ENCODE measurements around the gene WDR6. TPM values are rescaled to one million over a fixed set of nuclear protein-coding genes. Genes with fewer than 3 reads are reported as not detected.
A peak's percentile ranks its signal among the peaks of the same experiment; 100 is the strongest.

The WDR6 gene
- total RNA-seq, 1 donor from 2014 or later: 54.3 TPM

GRCh38 chr3:49020330-49021212 is 13.4 kb downstream of the WDR6 start:
- no peaks in the 10 kb centered on the region for H3K27me3 ChIP-seq (ENCODE audit: control insufficient read depth in 3 of 3, insufficient read depth in 3 of 3, low read length in 3 of 3)
- H3K9me3 ChIP-seq (ENCODE audit: control insufficient read depth in 3 of 3, low read length in 3 of 3): no peaks in the 10 kb centered on the region
- H3K4me1 ChIP-seq (ENCODE audit: control insufficient read depth in 3 of 3, insufficient read depth in 3 of 3, low read length in 3 of 3): peaks cover 45 to 63% (median 54%) of the 10 kb centered on the region in 3 donors
- H3K9ac ChIP-seq (ENCODE audit: low read depth in 1 of 3, low read length in 3 of 3): peak overlapping the region; percentile 86 to 99 (median 99)
- H3K27ac ChIP-seq (ENCODE audit: low read depth, low read length): peak overlapping the region; percentile 99
- H3K4me3 ChIP-seq (ENCODE audit: low read length in 3 of 3): peak overlapping the region; percentile 81 to 99 (median 98)
- H3K36me3 ChIP-seq (ENCODE audit: control insufficient read depth in 3 of 3, insufficient read depth in 3 of 3, low read length in 3 of 3): peaks cover 38 to 45% (median 38%) of the 10 kb centered on the region in 3 donors

DNA sequence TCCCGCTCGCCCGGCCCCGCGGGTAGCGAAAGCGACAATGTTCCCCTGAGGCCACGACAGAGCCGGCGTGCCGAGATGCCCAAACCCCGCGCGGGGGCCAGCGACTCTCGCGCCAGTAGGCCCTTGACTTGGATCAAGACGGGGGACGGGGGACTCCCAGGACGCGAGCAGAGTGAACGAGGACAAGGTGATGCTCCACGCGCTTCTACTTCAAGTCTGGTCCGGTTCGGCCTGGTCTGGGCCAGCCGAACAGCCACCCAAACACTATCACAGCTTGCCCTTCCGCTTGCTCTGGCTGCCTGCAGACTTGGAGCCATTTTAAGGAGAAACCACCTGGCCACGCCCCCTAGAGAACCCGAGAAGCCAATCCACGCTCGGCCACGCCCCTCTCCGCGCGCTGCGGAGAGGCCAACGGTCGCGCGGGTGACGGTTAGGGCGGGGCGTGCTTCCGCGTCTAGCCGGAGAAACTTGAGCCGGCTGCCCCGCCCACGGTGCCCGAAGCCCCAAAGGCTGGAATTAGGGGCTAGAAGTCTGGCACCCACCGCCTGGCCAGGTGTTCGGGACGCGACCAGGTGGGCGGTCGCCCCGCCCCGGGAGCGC is 14.1 kb downstream of the WDR6 start:
- peaks cover 46 to 70% (median 60%) of the 10 kb centered on the region in 3 donors for H3K4me1 ChIP-seq (ENCODE audit: control insufficient read depth in 3 of 3, insufficient read depth in 3 of 3, low read length in 3 of 3)

DNA sequence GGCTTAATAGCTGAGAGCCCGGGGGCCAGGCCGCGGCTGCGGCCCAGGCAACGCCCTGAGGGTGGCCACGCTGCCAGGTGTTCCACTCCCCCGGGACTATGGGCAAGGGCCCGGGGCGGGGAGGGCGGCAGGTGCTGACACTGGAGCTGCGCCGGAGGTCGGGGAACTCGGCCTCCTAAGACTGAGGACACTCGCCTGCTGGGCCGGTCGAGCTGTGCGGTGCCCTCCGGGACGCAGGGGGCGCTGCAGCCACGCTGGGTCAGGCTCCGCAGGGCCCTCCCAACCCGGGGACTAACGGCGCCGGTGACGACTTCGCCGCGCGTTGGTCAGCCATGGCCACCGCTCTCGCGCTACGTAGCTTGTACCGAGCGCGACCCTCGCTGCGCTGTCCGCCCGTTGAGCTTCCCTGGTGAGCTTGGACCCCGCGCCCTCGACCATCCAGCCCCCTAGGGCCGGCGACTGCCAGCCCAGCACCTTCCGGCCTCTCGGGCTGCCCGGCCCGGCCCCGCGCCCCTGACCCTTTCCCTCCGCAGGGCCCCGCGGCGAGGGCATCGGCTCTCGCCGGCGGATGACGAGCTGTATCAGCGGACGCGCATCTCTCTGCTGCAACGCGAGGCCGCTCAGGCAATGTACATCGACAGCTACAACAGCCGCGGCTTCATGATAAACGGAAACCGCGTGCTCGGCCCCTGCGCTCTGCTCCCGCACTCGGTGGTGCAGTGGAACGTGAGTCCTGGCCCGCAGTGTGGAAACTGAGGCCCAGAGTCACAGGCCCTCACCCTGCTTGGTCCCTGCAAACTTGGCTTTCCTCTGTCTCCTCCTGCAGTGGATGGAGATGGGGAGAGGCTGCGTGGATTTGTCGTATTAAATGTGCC is 14.9 kb downstream of the WDR6 start, which contains the start of gene NDUFAF3:
Gene NDUFAF3 (plus strand): TSS at position 309 of the 875 bp plus-strand sequence. CDS start 24 bp downstream, at position 333.
- peaks cover 45 to 77% (median 60%) of the 10 kb centered on the region in 3 donors for H3K4me1 ChIP-seq (ENCODE audit: control insufficient read depth in 3 of 3, insufficient read depth in 3 of 3, low read length in 3 of 3)
- H3K9me3 ChIP-seq (ENCODE audit: control insufficient read depth in 3 of 3, low read length in 3 of 3): no peaks in the 10 kb centered on the region
- no peaks in the 10 kb centered on the region for H3K27me3 ChIP-seq (ENCODE audit: control insufficient read depth in 3 of 3, insufficient read depth in 3 of 3, low read length in 3 of 3)
- peak within 1 kb of the TSS; percentile 99 for H3K27ac ChIP-seq (ENCODE audit: low read depth, low read length)
- peak within 1 kb of the TSS; percentile 98 to 99 (median 98) for H3K4me3 ChIP-seq (ENCODE audit: low read length in 3 of 3)
- H3K36me3 ChIP-seq (ENCODE audit: control insufficient read depth in 3 of 3, insufficient read depth in 3 of 3, low read length in 3 of 3): peaks cover 34 to 46% (median 42%) of the 10 kb centered on the region in 3 donors
- peak within 1 kb of the TSS; percentile 97 to 99 (median 99) for H3K9ac ChIP-seq (ENCODE audit: low read depth in 1 of 3, low read length in 3 of 3)

More for the DNA sequence above, 14.1 kb downstream of the WDR6 start:
- Histone ChIP-seq H3K9me3 (ENCODE audit: control insufficient read depth in 3 of 3, low read length in 3 of 3) (no peaks in the 10 kb centered on the region), H3K36me3 (ENCODE audit: control insufficient read depth in 3 of 3, insufficient read depth in 3 of 3, low read length in 3 of 3) (peaks cover 36 to 44% (median 38%) of the 10 kb centered on the region in 3 donors), H3K4me3 (ENCODE audit: low read length in 3 of 3) (peak overlapping the region; percentile 98 to 99 (median 98)), H3K27ac (ENCODE audit: low read depth, low read length) (peak overlapping the region; percentile 99), H3K27me3 (ENCODE audit: control insufficient read depth in 3 of 3, insufficient read depth in 3 of 3, low read length in 3 of 3) (no peaks in the 10 kb centered on the region), H3K9ac (ENCODE audit: low read depth in 1 of 3, low read length in 3 of 3) (peak overlapping the region; percentile 97 to 99 (median 99))

GRCh38 chr3:49022688-49023171 is 15.5 kb downstream of the WDR6 start:
- Histone ChIP-seq H3K9me3 (ENCODE audit: control insufficient read depth in 3 of 3, low read length in 3 of 3) (no peaks in the 10 kb centered on the region), H3K4me1 (ENCODE audit: control insufficient read depth in 3 of 3, insufficient read depth in 3 of 3, low read length in 3 of 3) (peaks cover 38 to 77% (median 53%) of the 10 kb centered on the region in 3 donors), H3K4me3 (ENCODE audit: low read length in 3 of 3) (peak overlapping the region; percentile 98 to 99 (median 98)), H3K36me3 (ENCODE audit: control insufficient read depth in 3 of 3, insufficient read depth in 3 of 3, low read length in 3 of 3) (peaks cover 41 to 48% (median 46%) of the 10 kb centered on the region in 3 donors), H3K9ac (ENCODE audit: low read depth in 1 of 3, low read length in 3 of 3) (peak overlapping the region; percentile 97 to 99 (median 99)), H3K27me3 (ENCODE audit: control insufficient read depth in 3 of 3, insufficient read depth in 3 of 3, low read length in 3 of 3) (no peaks in the 10 kb centered on the region), H3K27ac (ENCODE audit: low read depth, low read length) (peak overlapping the region; percentile 99)

DNA sequence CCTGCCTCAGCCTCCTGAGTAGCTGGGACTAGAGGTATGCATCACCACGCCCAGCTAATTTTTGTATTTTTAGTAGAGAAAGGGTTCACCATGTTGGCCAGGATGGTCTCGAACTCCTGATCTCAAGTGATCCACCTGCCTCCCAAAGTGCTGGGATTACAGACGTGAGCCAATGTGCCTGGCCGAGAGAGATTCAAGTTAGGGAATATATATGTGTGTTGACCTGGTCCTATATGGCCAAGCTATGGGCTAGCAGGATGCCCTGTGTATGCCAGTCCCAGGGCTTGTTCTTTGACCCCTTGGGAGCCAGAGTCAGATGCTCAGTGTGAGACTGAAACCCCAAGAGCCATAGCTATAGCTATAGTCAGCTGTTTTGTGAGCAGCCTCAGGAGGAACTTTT is 16.6 kb downstream of the WDR6 start:
- Histone ChIP-seq H3K4me1 (ENCODE audit: control insufficient read depth in 3 of 3, insufficient read depth in 3 of 3, low read length in 3 of 3) (peaks cover 42 to 83% (median 57%) of the 10 kb centered on the region in 3 donors), H3K9ac (ENCODE audit: low read depth in 1 of 3, low read length in 3 of 3) (no peak overlapping the region), H3K27ac (ENCODE audit: low read depth, low read length) (no peak overlapping the region), H3K36me3 (ENCODE audit: control insufficient read depth in 3 of 3, insufficient read depth in 3 of 3, low read length in 3 of 3) (peaks cover 42 to 51% (median 46%) of the 10 kb centered on the region in 3 donors), H3K9me3 (ENCODE audit: control insufficient read depth in 3 of 3, low read length in 3 of 3) (no peaks in the 10 kb centered on the region), H3K4me3 (ENCODE audit: low read length in 3 of 3) (no peak overlapping the region), H3K27me3 (ENCODE audit: control insufficient read depth in 3 of 3, insufficient read depth in 3 of 3, low read length in 3 of 3) (no peaks in the 10 kb centered on the region)

- H3K9ac ChIP-seq (ENCODE audit: low read depth in 1 of 3, low read length in 3 of 3): no peak overlapping the region
- no peak overlapping the region for H3K27ac ChIP-seq (ENCODE audit: low read depth, low read length)
- no peaks in the 10 kb centered on the region for H3K9me3 ChIP-seq (ENCODE audit: control insufficient read depth in 3 of 3, low read length in 3 of 3)
- no peak overlapping the region for H3K4me3 ChIP-seq (ENCODE audit: low read length in 3 of 3)
- H3K36me3 ChIP-seq (ENCODE audit: control insufficient read depth in 3 of 3, insufficient read depth in 3 of 3, low read length in 3 of 3): peaks cover 42 to 51% (median 46%) of the 10 kb centered on the region in 3 donors
- no peaks in the 10 kb centered on the region for H3K27me3 ChIP-seq (ENCODE audit: control insufficient read depth in 3 of 3, insufficient read depth in 3 of 3, low read length in 3 of 3)
- peaks cover 47 to 87% (median 57%) of the 10 kb centered on the region in 3 donors for H3K4me1 ChIP-seq (ENCODE audit: control insufficient read depth in 3 of 3, insufficient read depth in 3 of 3, low read length in 3 of 3)
These were observed 17.3 kb downstream of the WDR6 start for GRCh38 chr3:49024449-49024848.

- no peak overlapping the region for H3K4me3 ChIP-seq (ENCODE audit: low read length in 3 of 3)
- peaks cover 41 to 83% (median 51%) of the 10 kb centered on the region in 3 donors for H3K4me1 ChIP-seq (ENCODE audit: control insufficient read depth in 3 of 3, insufficient read depth in 3 of 3, low read length in 3 of 3)
These were observed 18.0 kb downstream of the WDR6 start for GRCh38 chr3:49025005-49025792.

DNA sequence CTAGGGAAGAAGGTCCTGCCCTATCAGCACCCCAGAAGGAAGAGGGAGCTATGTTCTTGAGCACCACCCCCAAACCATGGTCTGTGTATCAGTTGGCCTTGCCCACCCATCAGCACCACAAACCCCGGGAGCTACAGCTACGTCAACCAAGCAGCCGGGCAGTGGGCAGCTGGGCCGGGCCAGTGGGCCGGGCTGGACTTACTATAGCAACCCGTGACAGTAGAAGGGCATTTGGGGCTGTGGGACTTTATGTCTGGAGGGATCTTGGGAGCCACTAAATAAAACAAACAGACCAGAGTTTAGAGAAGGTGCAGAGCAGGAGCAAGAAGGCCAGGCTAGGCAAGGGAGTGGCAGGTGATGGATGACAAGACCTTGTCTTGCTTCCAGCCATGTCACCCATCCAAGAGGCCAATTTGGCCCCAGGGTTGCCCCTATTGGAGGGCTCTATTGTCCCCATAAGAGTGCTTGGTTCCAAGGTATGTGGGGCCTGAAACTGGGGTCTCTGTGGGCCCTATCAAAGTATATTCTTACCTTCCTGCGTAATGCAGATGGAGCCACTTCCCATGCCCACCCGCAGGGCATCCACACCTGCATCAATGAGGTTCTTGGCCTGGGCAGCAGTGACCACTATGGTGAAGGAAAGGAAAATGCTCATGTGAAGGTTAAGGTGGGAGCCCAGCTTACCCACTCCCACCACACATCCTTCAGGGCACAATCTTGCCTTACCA is 18.8 kb downstream of the WDR6 start:
- no peak overlapping the region for H3K4me3 ChIP-seq (ENCODE audit: low read length in 3 of 3)
- peaks cover 35 to 76% (median 44%) of the 10 kb centered on the region in 3 donors for H3K4me1 ChIP-seq (ENCODE audit: control insufficient read depth in 3 of 3, insufficient read depth in 3 of 3, low read length in 3 of 3)
- no peaks in the 10 kb centered on the region for H3K27me3 ChIP-seq (ENCODE audit: control insufficient read depth in 3 of 3, insufficient read depth in 3 of 3, low read length in 3 of 3)
- peaks cover 49 to 55% (median 51%) of the 10 kb centered on the region in 3 donors for H3K36me3 ChIP-seq (ENCODE audit: control insufficient read depth in 3 of 3, insufficient read depth in 3 of 3, low read length in 3 of 3)
- H3K9me3 ChIP-seq (ENCODE audit: control insufficient read depth in 3 of 3, low read length in 3 of 3): no peaks in the 10 kb centered on the region
- peak overlapping the region in 1 of 3 donors; percentile 25 for H3K9ac ChIP-seq (ENCODE audit: low read depth in 1 of 3, low read length in 3 of 3)
- peak overlapping the region; percentile 1 for H3K27ac ChIP-seq (ENCODE audit: low read depth, low read length)

More at GRCh38 chr3:49025005-49025792, 18.0 kb downstream of the WDR6 start:
- Histone ChIP-seq H3K27me3 (ENCODE audit: control insufficient read depth in 3 of 3, insufficient read depth in 3 of 3, low read length in 3 of 3) (no peaks in the 10 kb centered on the region), H3K36me3 (ENCODE audit: control insufficient read depth in 3 of 3, insufficient read depth in 3 of 3, low read length in 3 of 3) (peaks cover 42 to 51% (median 47%) of the 10 kb centered on the region in 3 donors), H3K9ac (ENCODE audit: low read depth in 1 of 3, low read length in 3 of 3) (peak overlapping the region in 1 of 3 donors; percentile 25), H3K27ac (ENCODE audit: low read depth, low read length) (peak overlapping the region; percentile 1), H3K9me3 (ENCODE audit: control insufficient read depth in 3 of 3, low read length in 3 of 3) (no peaks in the 10 kb centered on the region)

Measured in skeletal muscle tissue (tissue), 4 donors.